GM19239 (cell line): ENCODE data around the gene CUEDC2.

Experiments
- DNase-seq: peaks from one replicate; pipeline ENCODE4 v3.0.0; 2011; ENCODE audit warnings: low spot score; ENCODE audit not compliant: insufficient read length
- FAIRE-seq: peaks from 2 replicates; lab custom pipeline; 2011; peaks lifted over from hg19 to GRCh38; lab: Jason Lieb, UNC

CUEDC2 gene

GRCh38 chr10:102376901-102377300 lies 55.5 kb downstream of the CUEDC2 start:
- no peak for FAIRE-seq

GRCh38 chr10:102375867-102376266 lies 56.5 kb downstream of the CUEDC2 start:
- FAIRE-seq (no peak), DNase-seq (no peak)

More at GRCh38 chr10:102376901-102377300, 55.5 kb downstream of the CUEDC2 start:
- no peak for DNase-seq

- no peak for FAIRE-seq
- no peak for DNase-seq
Observed at GRCh38 chr10:102375250-102375649, 57.1 kb downstream of the CUEDC2 start.
